Stimulated activated CD8-positive, alpha-beta memory T cell treated with anti-CD3 and anti-CD28 coated beads, Interleukin-15, amount 100 ng/mL, for 48 hours (primary cell): Measurements from ENCODE around the gene CLK4.
A peak's percentile ranks its signal among the peaks of the same experiment; 100 is the strongest.

ENCODE experiments used
- DNase-seq, 2 donors: peaks; one replicate each; pipeline ENCODE4 v3.0.0-alpha.2; 2020; ENCODE audit warnings: low read depth in 2 of 2

CLK4 gene

GRCh38 chr5:178626484-178627258 lies at the start of gene CLK4:
Gene CLK4, minus strand, starts transcription at chr5:178627050. Its CDS starts 3,634 bp downstream, at chr5:178623416.
- peak; percentile 92 to 93 for DNase-seq

GRCh38 chr5:178675922-178676321 lies 49.1 kb upstream of the CLK4 start:
- DNase-seq: no peak

GRCh38 chr5:178674334-178674733 lies 47.5 kb upstream of the CLK4 start:
- DNase-seq: no peak

GRCh38 chr5:178673801-178674295 lies 47.0 kb upstream of the CLK4 start:
- no peak for DNase-seq

- no peak for DNase-seq
Measured at GRCh38 chr5:178672630-178673029, 45.8 kb upstream of the CLK4 start.

GRCh38 chr5:178671602-178672144 lies 44.8 kb upstream of the CLK4 start:
- no peak for DNase-seq

- DNase-seq: no peak
Measured at GRCh38 chr5:178670351-178670885, 43.6 kb upstream of the CLK4 start.

- no peak for DNase-seq
Measured at GRCh38 chr5:178668579-178668978, 41.7 kb upstream of the CLK4 start.

- DNase-seq: no peak
Measured at GRCh38 chr5:178667688-178668087, 40.8 kb upstream of the CLK4 start.

- no peak for DNase-seq
Measured at GRCh38 chr5:178667101-178667500, 40.3 kb upstream of the CLK4 start.

- no peak for DNase-seq
Measured at GRCh38 chr5:178664141-178664540, 37.3 kb upstream of the CLK4 start.

GRCh38 chr5:178662541-178662860 lies 35.7 kb upstream of the CLK4 start:
- DNase-seq: no peak

GRCh38 chr5:178661836-178662540 lies 35.1 kb upstream of the CLK4 start:
- no peak for DNase-seq

- DNase-seq: no peak
Measured at GRCh38 chr5:178651046-178651810, 24.4 kb upstream of the CLK4 start.

- no peak for DNase-seq
Measured at GRCh38 chr5:178650214-178650613, 23.4 kb upstream of the CLK4 start.

- no peak for DNase-seq
Measured at GRCh38 chr5:178649580-178649979, 22.7 kb upstream of the CLK4 start.

GRCh38 chr5:178644826-178645545 lies 18.1 kb upstream of the CLK4 start:
- no peak for DNase-seq

GRCh38 chr5:178642351-178642909 lies 15.6 kb upstream of the CLK4 start:
- DNase-seq: no peak

GRCh38 chr5:178641711-178642110 lies 14.9 kb upstream of the CLK4 start:
- DNase-seq: no peak

- DNase-seq: no peak
Measured at GRCh38 chr5:178640331-178641045, 13.6 kb upstream of the CLK4 start.
